Cortex of kidney (tissue), 1 donor: ENCODE results near the gene FXYD5.
"Not testable (repeated sequence)": the region's sequence is repeated elsewhere in the genome, so short reads cannot be mapped to it uniquely, and the experiment has no call there.

Experiments used
- DNase-seq: peaks from one replicate; lab custom pipeline; 2025; lab: John Stamatoyannopoulos, UW

FXYD5 gene

GRCh38 chr19:35136977-35137702 is 17.4 kb upstream of the FXYD5 start:
- DNase-seq, result no peak

- DNase-seq, result no peak
Observed at GRCh38 chr19:35138305-35138892, 16.1 kb upstream of the FXYD5 start, which contains the start of gene FXYD1. TSS of gene FXYD1 (plus strand) at chr19:35138824. CDS start at chr19:35140080, 1,256 bp downstream.

GRCh38 chr19:35140207-35140961 is 14.2 kb upstream of the FXYD5 start:
- DNase-seq, result no peak

GRCh38 chr19:35140962-35141836 is 13.3 kb upstream of the FXYD5 start:
- DNase-seq, result no peak

- DNase-seq, result no peak
Observed at GRCh38 chr19:35141837-35142605, 12.5 kb upstream of the FXYD5 start.

GRCh38 chr19:35142606-35143230 is 11.8 kb upstream of the FXYD5 start:
- DNase-seq, result no peak

GRCh38 chr19:35143231-35143715 is 11.3 kb upstream of the FXYD5 start, which contains the start of gene FXYD7:
TSS of gene FXYD7 (plus strand) at chr19:35143255. CDS start at chr19:35143334, 79 bp downstream.
- no peak for DNase-seq

GRCh38 chr19:35143818-35144217 is 10.7 kb upstream of the FXYD5 start:
- DNase-seq, result no peak

- DNase-seq, result no peak
Observed at GRCh38 chr19:35144259-35144599, 10.3 kb upstream of the FXYD5 start.

GRCh38 chr19:35144600-35145436 is 9.7 kb upstream of the FXYD5 start:
- no peak for DNase-seq

- no peak for DNase-seq
Observed at GRCh38 chr19:35146746-35147459, 7.6 kb upstream of the FXYD5 start.

- DNase-seq, result no peak
Observed at GRCh38 chr19:35149463-35149862, 5.1 kb upstream of the FXYD5 start.

- DNase-seq, result no peak
Observed at GRCh38 chr19:35150445-35150844, 4.1 kb upstream of the FXYD5 start.

- no peak for DNase-seq
Observed at GRCh38 chr19:35151273-35152065, 3.1 kb upstream of the FXYD5 start.

- DNase-seq, result not testable (repeated sequence)
Observed at GRCh38 chr19:35153129-35153522, 1.4 kb upstream of the FXYD5 start.

GRCh38 chr19:35153701-35154524 is 622 bp upstream of the FXYD5 start:
- DNase-seq, result no peak

- DNase-seq, result no peak
Observed at GRCh38 chr19:35155441-35155840, 906 bp downstream of the FXYD5 start.
